Measurements from ENCODE around the gene SLC4A11.

The SLC4A11 gene

DNA sequence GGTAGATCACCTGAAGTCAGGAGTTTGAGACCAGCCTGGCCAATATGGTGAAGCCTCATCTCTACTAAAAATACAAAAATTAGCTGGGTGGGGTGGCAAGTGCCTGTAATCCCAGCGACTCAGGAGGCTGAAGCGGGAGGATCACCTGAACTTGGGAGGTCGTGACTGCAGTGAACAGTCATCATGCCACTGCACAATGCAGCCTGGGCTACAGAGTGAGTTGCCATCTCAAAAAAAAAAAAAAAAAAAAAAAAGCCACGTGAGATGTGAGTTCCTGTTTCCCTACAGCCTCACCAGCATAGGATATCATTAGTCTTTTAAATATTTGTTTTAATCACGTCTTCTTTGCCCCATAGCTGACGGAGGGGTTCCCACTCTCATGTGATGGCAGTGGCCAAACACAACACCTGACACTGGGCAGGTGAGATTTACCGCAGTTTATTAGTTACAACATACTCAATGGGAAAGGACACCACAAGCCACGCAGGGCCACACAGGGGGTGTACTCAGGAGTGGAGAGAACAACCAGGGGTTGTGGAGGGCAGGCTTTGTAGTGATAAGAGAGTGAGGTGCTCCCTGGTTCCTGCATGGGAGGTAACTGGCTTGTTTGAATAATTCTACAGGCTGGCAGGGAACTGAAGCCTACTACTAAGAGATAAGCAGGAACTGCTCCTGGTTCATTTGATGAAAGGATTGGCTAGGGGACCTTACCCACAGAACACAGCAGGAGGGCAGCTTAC, 61.1 kb downstream of the SLC4A11 start:
- no peak for TF ChIP-seq MAX (IDR thresholded peaks at IDR 0.05)
- TF ChIP-seq CREB1 (IDR thresholded peaks at IDR 0.05; ENCODE audit: low read depth), result no peak
- TF ChIP-seq RAD21 (IDR thresholded peaks at IDR 0.05; ENCODE audit: low read depth), result no peak
- TF ChIP-seq ZBTB7A (IDR thresholded peaks at IDR 0.05; ENCODE audit: low read depth), result no peak
- no peak for TF ChIP-seq TCF12 (IDR thresholded peaks at IDR 0.05; ENCODE audit: low read depth)
- no peak for TF ChIP-seq CEBPB (IDR thresholded peaks at IDR 0.05)
- TF ChIP-seq TAF1 (IDR thresholded peaks at IDR 0.05; ENCODE audit: low read depth), result no peak
- no peak for TF ChIP-seq TEAD4 (IDR thresholded peaks at IDR 0.05)
- no peak for TF ChIP-seq EGR1 (IDR thresholded peaks at IDR 0.05)
- TF ChIP-seq NFIC (IDR thresholded peaks at IDR 0.05), result no peak
- TF ChIP-seq, protein P1, sequence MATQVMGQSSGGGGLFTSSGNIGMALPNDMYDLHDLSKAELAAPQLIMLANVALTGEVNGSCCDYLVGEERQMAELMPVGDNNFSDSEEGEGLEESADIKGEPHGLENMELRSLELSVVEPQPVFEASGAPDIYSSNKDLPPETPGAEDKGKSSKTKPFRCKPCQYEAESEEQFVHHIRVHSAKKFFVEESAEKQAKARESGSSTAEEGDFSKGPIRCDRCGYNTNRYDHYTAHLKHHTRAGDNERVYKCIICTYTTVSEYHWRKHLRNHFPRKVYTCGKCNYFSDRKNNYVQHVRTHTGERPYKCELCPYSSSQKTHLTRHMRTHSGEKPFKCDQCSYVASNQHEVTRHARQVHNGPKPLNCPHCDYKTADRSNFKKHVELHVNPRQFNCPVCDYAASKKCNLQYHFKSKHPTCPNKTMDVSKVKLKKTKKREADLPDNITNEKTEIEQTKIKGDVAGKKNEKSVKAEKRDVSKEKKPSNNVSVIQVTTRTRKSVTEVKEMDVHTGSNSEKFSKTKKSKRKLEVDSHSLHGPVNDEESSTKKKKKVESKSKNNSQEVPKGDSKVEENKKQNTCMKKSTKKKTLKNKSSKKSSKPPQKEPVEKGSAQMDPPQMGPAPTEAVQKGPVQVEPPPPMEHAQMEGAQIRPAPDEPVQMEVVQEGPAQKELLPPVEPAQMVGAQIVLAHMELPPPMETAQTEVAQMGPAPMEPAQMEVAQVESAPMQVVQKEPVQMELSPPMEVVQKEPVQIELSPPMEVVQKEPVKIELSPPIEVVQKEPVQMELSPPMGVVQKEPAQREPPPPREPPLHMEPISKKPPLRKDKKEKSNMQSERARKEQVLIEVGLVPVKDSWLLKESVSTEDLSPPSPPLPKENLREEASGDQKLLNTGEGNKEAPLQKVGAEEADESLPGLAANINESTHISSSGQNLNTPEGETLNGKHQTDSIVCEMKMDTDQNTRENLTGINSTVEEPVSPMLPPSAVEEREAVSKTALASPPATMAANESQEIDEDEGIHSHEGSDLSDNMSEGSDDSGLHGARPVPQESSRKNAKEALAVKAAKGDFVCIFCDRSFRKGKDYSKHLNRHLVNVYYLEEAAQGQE (IDR thresholded peaks at IDR 0.05; ENCODE audit: low read depth), result no peak
- TF ChIP-seq FOXM1 (IDR thresholded peaks at IDR 0.05; ENCODE audit: borderline replicate concordance, low read depth), result no peak
- no peak for TF ChIP-seq USF1 (IDR thresholded peaks at IDR 0.05)
- no peak for TF ChIP-seq YY1 (IDR thresholded peaks at IDR 0.05; ENCODE audit: low read depth)
- TF ChIP-seq EP300 (IDR thresholded peaks at IDR 0.05; ENCODE audit: borderline replicate concordance), result no peak
